Upper lobe of left lung (tissue), 4 donors: ENCODE data around the gene LCMT1.

Experiments used
- POLR2A ChIP-seq, 4 donors: fragments of 450-650 bp; IDR thresholded peaks; one replicate each; pipeline ENCODE4 v1.5.1; 2016 to 2017; ENCODE audit warnings: antibody characterized with exemption in 4 of 4, mild to moderate bottlenecking in 2 of 4
- TF ChIP-seq, protein P1 (sequence below), 6 experiments: fragments of 450-650 bp in 4 of 6; fragments of 200-600 bp in 2 of 6; sonication (generic) in 2 of 6; IDR thresholded peaks; one replicate each; pipeline ENCODE4 v1.5.1; 2016 to 2019; ENCODE audit warnings: antibody characterized with exemption in 6 of 6

DNA sequence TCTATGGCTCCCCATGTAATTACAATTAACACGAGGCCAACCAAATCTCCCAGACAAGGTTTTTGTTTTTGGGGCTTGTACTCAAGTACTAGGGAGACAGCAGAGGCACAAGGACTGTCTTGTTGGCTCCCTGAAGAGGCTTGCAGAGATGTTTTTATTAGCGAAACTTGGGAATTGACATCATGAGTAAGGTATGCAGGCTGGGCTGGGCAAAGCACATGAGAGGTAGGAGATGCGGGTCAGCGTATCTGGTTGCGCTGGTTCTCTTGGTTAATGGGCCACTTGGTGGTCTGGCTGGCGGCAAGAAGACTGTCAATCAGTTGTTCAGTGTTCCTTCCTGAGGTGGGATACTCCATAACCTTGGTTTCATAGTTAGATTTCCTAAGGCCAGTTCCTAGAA lies 28.9 kb downstream of the LCMT1 start:
- TF ChIP-seq, protein P1, sequence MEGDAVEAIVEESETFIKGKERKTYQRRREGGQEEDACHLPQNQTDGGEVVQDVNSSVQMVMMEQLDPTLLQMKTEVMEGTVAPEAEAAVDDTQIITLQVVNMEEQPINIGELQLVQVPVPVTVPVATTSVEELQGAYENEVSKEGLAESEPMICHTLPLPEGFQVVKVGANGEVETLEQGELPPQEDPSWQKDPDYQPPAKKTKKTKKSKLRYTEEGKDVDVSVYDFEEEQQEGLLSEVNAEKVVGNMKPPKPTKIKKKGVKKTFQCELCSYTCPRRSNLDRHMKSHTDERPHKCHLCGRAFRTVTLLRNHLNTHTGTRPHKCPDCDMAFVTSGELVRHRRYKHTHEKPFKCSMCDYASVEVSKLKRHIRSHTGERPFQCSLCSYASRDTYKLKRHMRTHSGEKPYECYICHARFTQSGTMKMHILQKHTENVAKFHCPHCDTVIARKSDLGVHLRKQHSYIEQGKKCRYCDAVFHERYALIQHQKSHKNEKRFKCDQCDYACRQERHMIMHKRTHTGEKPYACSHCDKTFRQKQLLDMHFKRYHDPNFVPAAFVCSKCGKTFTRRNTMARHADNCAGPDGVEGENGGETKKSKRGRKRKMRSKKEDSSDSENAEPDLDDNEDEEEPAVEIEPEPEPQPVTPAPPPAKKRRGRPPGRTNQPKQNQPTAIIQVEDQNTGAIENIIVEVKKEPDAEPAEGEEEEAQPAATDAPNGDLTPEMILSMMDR (IDR thresholded peaks at IDR 0.05), result no peak
- TF ChIP-seq POLR2A (IDR thresholded peaks at IDR 0.05), result no peak
